Eye (tissue), 1 donor: ENCODE measurements around the gene STRIP1.
A peak's percentile ranks its signal among the peaks of the same experiment; 100 is the strongest.

Experiments
- DNase-seq: peaks from one replicate; pipeline ENCODE4 v3.0.0-alpha.2; 2015

Gene STRIP1

GRCh38 chr1:110053552-110054428 is 19.4 kb downstream of the STRIP1 start:
- DNase-seq: peak; percentile 79

GRCh38 chr1:110055493-110056284 is 21.3 kb downstream of the STRIP1 start:
- DNase-seq: no peak

GRCh38 chr1:110056285-110056683 is 21.9 kb downstream of the STRIP1 start:
- no peak for DNase-seq

- no peak for DNase-seq
Observed at GRCh38 chr1:110056776-110057175, 22.4 kb downstream of the STRIP1 start.

- DNase-seq: no peak
Observed at GRCh38 chr1:110057963-110058518, 23.6 kb downstream of the STRIP1 start.

GRCh38 chr1:110058591-110058990 is 24.2 kb downstream of the STRIP1 start:
- no peak for DNase-seq

- DNase-seq: no peak
Observed at GRCh38 chr1:110059133-110059863, 24.9 kb downstream of the STRIP1 start.

GRCh38 chr1:110060034-110060661 is 25.7 kb downstream of the STRIP1 start:
- peak; percentile 29 for DNase-seq

GRCh38 chr1:110060662-110061060 is 26.2 kb downstream of the STRIP1 start:
- no peak for DNase-seq

GRCh38 chr1:110061341-110061740 is 26.9 kb downstream of the STRIP1 start:
- DNase-seq: no peak

- DNase-seq: no peak
Observed at GRCh38 chr1:110062612-110063011, 28.2 kb downstream of the STRIP1 start.

GRCh38 chr1:110063781-110064180 is 29.4 kb downstream of the STRIP1 start:
- DNase-seq: no peak

- no peak for DNase-seq
Observed at GRCh38 chr1:110064576-110065337, 30.3 kb downstream of the STRIP1 start.

- no peak for DNase-seq
Observed at GRCh38 chr1:110065841-110066240, 31.4 kb downstream of the STRIP1 start.

GRCh38 chr1:110067479-110067892 is 33.1 kb downstream of the STRIP1 start:
- no peak for DNase-seq

GRCh38 chr1:110067893-110068645 is 33.6 kb downstream of the STRIP1 start:
- peak; percentile 80 for DNase-seq

- DNase-seq: peak; percentile 83
Observed at GRCh38 chr1:110068646-110069403, 34.4 kb downstream of the STRIP1 start.

- DNase-seq: peak; percentile 71
Observed at GRCh38 chr1:110069404-110070281, 35.2 kb downstream of the STRIP1 start.

GRCh38 chr1:110070282-110070669 is 35.9 kb downstream of the STRIP1 start:
- DNase-seq: no peak
